22Rv1 (cell line): ENCODE results near the gene BSG.
"Not testable (repeated sequence)": the region's sequence is repeated elsewhere in the genome, so short reads cannot be mapped to it uniquely, and the experiment has no call there.

Source experiments
- H3K27ac ChIP-seq: fragments of 450-650 bp; 2 replicates; pipeline ENCODE4 v1.5.1; 2017
- ZFX ChIP-seq: fragments of 450-650 bp; IDR thresholded peaks from 2 replicates; pipeline ENCODE4 v1.6.1; 2017; ENCODE audit warnings: antibody characterized with exemption, borderline replicate concordance
- TF ChIP-seq, protein P1 (sequence below): fragments of 450-650 bp; IDR thresholded peaks from 2 replicates; pipeline ENCODE4 v1.5.1; 2017; ENCODE audit warnings: mild to moderate bottlenecking

BSG gene

DNA sequence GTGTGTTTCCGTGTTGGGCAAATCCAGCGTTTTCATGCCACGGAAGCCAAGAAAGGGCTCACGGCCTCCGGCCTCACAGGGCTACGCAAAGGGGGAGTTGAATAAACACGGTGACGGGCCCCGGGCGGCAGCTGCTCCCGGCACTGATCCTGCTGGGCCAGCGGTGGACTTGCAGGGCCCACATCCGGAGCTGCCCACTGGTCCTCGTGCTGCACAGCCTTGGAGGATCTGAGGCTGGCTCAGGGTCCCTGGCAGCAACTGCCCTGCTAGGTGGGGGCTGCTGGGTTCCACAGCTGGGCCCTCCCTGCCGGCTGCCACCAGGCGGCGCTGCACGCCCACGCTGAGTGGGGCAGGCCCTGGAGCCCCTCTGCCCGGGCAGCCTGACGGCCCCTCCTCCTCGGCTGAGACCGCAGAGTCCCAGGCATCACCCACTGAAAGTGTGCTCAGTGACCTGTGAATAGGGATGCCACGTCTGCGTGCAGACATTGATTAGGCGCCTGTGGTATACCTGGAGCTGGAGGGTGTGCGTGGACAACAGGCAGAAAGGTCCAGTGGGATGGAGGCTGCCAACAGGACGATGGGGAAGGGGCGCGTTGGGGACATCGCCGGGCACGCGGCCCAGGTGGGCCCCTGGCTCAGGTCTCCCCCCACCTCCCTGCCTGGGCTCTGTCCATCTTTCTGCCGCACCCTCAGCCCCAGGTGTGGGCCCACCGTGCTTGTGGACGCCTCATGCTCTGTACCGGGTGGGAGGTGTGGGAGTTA is 12.0 kb downstream of the BSG start:
- peak overlapping the region; percentile 10; the same call in 1 of the 2 replicates for H3K27ac ChIP-seq
- no peak for TF ChIP-seq ZFX
- TF ChIP-seq, protein P1, sequence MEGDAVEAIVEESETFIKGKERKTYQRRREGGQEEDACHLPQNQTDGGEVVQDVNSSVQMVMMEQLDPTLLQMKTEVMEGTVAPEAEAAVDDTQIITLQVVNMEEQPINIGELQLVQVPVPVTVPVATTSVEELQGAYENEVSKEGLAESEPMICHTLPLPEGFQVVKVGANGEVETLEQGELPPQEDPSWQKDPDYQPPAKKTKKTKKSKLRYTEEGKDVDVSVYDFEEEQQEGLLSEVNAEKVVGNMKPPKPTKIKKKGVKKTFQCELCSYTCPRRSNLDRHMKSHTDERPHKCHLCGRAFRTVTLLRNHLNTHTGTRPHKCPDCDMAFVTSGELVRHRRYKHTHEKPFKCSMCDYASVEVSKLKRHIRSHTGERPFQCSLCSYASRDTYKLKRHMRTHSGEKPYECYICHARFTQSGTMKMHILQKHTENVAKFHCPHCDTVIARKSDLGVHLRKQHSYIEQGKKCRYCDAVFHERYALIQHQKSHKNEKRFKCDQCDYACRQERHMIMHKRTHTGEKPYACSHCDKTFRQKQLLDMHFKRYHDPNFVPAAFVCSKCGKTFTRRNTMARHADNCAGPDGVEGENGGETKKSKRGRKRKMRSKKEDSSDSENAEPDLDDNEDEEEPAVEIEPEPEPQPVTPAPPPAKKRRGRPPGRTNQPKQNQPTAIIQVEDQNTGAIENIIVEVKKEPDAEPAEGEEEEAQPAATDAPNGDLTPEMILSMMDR, result peak; percentile 97

- H3K27ac ChIP-seq, result not testable (repeated sequence)
Measured at GRCh38 chr19:585146-585545, 12.8 kb downstream of the BSG start.

DNA sequence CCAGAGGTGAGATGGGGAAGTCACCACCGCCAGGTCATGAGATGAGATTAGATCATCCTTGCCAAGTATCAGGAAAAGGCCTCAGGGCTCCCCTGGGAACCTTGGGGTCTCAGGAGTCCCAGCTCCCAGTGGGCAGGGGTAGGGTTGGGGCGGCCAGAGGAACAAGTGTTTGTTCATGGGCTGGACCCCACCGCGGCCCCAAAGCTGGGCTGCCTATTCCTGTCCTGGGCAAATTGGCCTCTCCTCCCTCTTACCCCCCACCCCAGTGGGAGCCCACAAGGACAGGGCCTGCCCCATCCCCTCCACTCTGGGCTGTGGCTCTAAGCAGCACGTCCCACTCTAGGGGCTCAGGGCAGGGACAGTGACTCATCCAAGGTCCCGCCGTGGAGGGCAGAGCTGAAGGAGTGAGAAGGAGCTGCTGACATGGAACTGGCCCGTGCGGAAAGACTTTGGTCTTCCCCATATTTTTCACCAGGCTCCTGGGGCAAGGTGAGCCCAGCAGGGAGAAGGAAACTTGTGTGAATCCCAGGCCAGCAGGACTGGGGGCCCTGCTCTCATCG is 13.2 kb downstream of the BSG start:
- no peak overlapping the region for H3K27ac ChIP-seq
- no peak for TF ChIP-seq ZFX
- TF ChIP-seq, protein P1, result no peak

DNA sequence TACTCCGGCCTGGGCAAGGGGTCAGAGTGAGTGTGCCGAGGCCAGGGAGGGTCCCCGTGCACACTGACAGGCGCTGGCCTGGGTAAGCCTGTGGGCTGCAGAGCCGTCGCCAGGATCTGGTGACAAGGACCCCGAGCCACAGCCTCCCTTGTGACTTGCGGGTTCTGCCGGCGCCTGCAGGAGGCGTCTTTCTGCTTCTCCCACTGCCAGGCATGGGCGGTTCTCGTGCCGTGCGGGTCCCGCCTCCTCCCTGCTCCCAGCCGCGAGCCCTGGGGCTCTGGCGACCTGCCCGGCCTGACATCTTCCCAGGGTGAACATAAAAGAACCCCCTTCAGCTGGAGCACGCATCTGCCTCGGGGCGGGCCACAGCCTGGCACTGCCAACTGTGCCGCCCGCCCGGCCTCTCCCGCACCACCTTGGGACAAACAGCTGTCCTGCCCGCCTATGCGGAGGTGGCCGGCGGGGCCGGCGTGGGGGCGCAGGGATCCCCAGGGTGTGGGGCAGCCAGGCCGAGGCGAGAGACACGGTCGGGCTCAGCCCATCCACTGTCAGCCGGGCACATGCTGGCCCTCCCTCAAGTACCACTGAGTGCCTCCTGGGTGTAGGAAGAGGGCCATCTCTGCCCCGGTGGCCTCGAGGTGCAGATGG is 15.8 kb downstream of the BSG start:
- TF ChIP-seq, protein P1, result peak; percentile 90
- TF ChIP-seq ZFX, result no peak

DNA sequence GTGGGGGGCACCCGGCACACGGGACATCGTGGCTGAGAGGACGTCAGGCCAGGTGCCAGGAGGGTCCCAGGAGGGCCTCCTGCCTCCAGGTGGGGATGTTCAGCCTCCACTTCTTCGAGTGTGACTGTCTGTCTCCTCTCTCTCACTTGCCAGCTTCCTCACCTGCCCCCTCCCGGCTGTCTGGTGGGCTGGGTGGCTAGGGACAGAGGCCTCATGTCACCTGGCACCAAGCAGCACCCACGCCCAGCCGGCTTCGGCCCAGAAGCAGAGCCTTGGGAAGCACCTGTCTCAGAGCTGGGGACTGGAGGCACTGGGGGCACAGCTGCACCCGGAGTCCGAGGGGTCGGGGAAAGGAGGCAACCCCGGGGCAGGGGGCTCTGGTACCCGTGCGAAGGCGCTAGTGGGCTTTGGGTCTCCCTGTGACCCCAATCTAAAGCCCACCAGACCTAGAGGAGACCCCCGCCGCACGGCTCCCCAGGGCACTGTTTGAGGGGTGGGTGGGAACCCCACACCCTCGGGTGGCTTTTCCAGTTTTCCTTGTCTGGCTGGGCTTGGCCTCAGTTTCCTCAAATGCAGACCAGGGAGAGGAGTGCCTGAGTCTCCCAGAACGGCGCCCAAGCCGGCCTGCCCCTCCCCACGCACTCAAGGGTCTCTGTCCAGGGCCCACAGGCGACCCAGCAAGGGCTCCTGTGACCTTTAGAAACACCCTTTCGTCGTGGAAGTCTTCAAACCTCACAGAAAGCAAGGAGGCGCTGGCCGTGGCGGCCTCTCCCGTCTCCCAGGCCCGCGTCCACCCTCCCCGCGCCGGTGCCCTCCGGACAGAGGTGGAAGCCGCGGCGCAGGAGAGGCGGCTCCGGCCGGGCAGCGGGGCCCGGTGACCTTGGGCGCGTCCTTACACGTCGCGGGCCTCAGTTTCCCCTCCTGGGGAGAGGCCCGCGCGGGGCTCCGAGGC is 16.6 kb downstream of the BSG start:
- TF ChIP-seq ZFX, result no peak
- TF ChIP-seq, protein P1, result no peak
- H3K27ac ChIP-seq, result peak overlapping the region; percentile 83

More for the DNA sequence above, 15.8 kb downstream of the BSG start:
- peak overlapping the region; percentile 83 for H3K27ac ChIP-seq

- TF ChIP-seq ZFX, result no peak
- TF ChIP-seq, protein P1, result no peak
- H3K27ac ChIP-seq, result peak within 1 kb of the TSS; percentile 83
Measured at GRCh38 chr19:589693-590395, 17.4 kb downstream of the BSG start, which contains the start of gene HCN2. TSS of gene HCN2 (plus strand) at chr19:589881. CDS start at chr19:589946, 65 bp downstream.

- no peak for TF ChIP-seq ZFX
- TF ChIP-seq, protein P1, result no peak
- H3K27ac ChIP-seq, result peak overlapping the region; percentile 74
Measured at GRCh38 chr19:590396-590745, 18.0 kb downstream of the BSG start.
